Fibroblast of pulmonary artery (primary cell): Measurements from ENCODE around the gene RARS2.

Experiments used
- DNase-seq: peaks from one replicate; pipeline ENCODE4 v3.0.0-alpha.2; 2010; ENCODE audit warnings: low read depth
- H3K4me3 ChIP-seq: replicated peaks from 2 replicates; pipeline ENCODE4 v1.5.1; 2011; ENCODE audit warnings: low read depth, mild to moderate bottlenecking, control low read depth, low read length, moderate library complexity
- CTCF ChIP-seq: IDR thresholded peaks from 2 replicates; pipeline ENCODE4 v1.5.1; 2011; ENCODE audit warnings: mild to moderate bottlenecking, control low read depth, low read length, inconsistent platforms; ENCODE audit errors: missing control alignments

The RARS2 gene

GRCh38 chr6:87472525-87473418 lies 117.0 kb downstream of the RARS2 start, which contains the start of gene SLC35A1:
Gene SLC35A1, plus strand, starts transcription at chr6:87472974. Its CDS starts 30 bp downstream, at chr6:87473004.
- peak within 1 kb of the TSS; percentile 97 for H3K4me3 ChIP-seq
- peak; percentile 1 for TF ChIP-seq CTCF
- peak; percentile 85 for DNase-seq

- no peak for TF ChIP-seq CTCF
- DNase-seq, result peak; percentile 5
- H3K4me3 ChIP-seq, result no peak overlapping the region
Measured at GRCh38 chr6:87465051-87465450, 124.7 kb downstream of the RARS2 start.
